GM19467 (cell line): ENCODE measurements around the gene DUSP22.
A peak's percentile ranks its signal among the peaks of the same experiment; 100 is the strongest.

Experiments
- ATAC-seq: cut with Tn5 transposase; IDR thresholded peaks from one replicate; pipeline ENCODE4 v1.9.1; 2021; ENCODE audit warnings: mild to moderate bottlenecking, moderate library complexity; ENCODE audit not compliant: unreplicated experiment

DUSP22 gene

GRCh38 chr6:308768-309167, 16.5 kb downstream of the DUSP22 start:
- no peak for ATAC-seq

- ATAC-seq, result no peak
Measured at GRCh38 chr6:309947-310346, 17.7 kb downstream of the DUSP22 start.

GRCh38 chr6:310671-311070, 18.4 kb downstream of the DUSP22 start:
- no peak for ATAC-seq

GRCh38 chr6:311679-312220, 19.5 kb downstream of the DUSP22 start:
- no peak for ATAC-seq

GRCh38 chr6:313087-313486, 20.8 kb downstream of the DUSP22 start:
- ATAC-seq, result no peak

- ATAC-seq, result no peak
Measured at GRCh38 chr6:313917-314316, 21.6 kb downstream of the DUSP22 start.

- no peak for ATAC-seq
Measured at GRCh38 chr6:314377-314776, 22.1 kb downstream of the DUSP22 start.

GRCh38 chr6:315226-315625, 22.9 kb downstream of the DUSP22 start:
- ATAC-seq, result no peak

GRCh38 chr6:315921-316752, 23.9 kb downstream of the DUSP22 start:
- ATAC-seq, result no peak

- no peak for ATAC-seq
Measured at GRCh38 chr6:316753-317038, 24.4 kb downstream of the DUSP22 start.

- ATAC-seq, result no peak
Measured at GRCh38 chr6:317060-317447, 24.8 kb downstream of the DUSP22 start.

- ATAC-seq, result peak; percentile 28
Measured at GRCh38 chr6:317448-318144, 25.3 kb downstream of the DUSP22 start.

GRCh38 chr6:318243-318890, 26.1 kb downstream of the DUSP22 start:
- ATAC-seq, result no peak

- peak; percentile 38 for ATAC-seq
Measured at GRCh38 chr6:319177-320131, 27.2 kb downstream of the DUSP22 start.

- no peak for ATAC-seq
Measured at GRCh38 chr6:320351-321157, 28.3 kb downstream of the DUSP22 start.

- no peak for ATAC-seq
Measured at GRCh38 chr6:321158-321438, 28.8 kb downstream of the DUSP22 start.

GRCh38 chr6:321536-322258, 29.4 kb downstream of the DUSP22 start:
- ATAC-seq, result no peak

- ATAC-seq, result no peak
Measured at GRCh38 chr6:322259-322930, 30.1 kb downstream of the DUSP22 start.
